GM19324 (cell line): ENCODE results near the gene CENPX.

ENCODE experiments used
- ATAC-seq: cut with Tn5 transposase; IDR thresholded peaks from one replicate; pipeline ENCODE4 v1.9.1; 2021; ENCODE audit warnings: mild to moderate bottlenecking, moderate library complexity; ENCODE audit not compliant: unreplicated experiment, low FRiP score

Gene CENPX

DNA sequence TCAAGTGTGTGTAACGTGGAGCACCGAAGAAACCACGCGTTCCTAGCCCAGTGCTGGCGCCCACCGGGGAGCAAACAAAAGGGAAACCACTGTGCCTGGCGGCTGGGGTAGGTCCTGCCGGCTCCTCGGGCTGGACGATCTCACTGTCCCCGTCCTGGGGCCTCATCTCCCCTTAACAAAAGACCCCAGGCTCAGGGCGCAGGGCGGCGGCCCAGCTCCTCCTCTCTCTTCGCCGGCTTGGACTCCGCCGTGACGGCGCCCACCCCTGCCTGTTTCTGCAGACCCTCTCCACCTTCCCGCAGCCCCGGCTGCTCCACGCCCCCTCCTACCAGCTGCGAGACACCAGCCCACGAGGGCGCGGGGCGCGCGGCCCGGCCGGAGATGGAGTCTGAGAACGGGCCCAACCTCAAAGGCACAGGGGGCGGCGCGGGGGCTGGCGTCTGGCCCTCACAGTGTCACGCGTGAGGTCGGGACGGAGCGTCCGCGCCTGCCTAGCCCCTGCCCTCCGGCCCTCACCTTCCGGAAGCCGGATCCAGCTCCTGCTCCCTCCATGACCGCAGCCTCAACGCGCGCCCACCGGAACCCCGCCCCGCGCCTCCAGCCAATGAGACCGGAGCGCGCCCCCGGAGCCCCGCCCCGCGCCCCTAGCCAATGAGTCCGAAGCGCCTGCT, at the start of gene CENPX:
CENPX (minus strand) TSS at position 569 of the 671 bp plus-strand sequence; CDS start at position 552, 17 bp downstream.
- no peak for ATAC-seq

DNA sequence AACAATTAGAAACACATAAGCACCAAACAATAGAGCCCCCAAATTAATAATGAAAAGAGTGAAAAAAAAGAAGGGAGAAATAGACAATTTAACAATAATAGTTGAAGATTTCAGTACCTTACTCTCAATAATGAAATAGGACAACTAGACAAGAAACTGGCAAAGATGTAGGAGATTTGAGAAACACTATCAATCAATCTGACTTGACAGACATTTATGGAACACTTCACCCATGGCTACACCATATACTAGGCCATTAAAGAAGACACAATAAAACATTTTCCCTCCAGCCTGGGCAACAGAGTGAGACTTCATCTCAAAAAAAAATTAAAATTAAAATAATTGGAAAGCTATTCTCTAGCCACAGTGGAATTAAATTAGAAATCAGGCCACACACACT, 47.9 kb upstream of the CENPX start:
- ATAC-seq = no peak

DNA sequence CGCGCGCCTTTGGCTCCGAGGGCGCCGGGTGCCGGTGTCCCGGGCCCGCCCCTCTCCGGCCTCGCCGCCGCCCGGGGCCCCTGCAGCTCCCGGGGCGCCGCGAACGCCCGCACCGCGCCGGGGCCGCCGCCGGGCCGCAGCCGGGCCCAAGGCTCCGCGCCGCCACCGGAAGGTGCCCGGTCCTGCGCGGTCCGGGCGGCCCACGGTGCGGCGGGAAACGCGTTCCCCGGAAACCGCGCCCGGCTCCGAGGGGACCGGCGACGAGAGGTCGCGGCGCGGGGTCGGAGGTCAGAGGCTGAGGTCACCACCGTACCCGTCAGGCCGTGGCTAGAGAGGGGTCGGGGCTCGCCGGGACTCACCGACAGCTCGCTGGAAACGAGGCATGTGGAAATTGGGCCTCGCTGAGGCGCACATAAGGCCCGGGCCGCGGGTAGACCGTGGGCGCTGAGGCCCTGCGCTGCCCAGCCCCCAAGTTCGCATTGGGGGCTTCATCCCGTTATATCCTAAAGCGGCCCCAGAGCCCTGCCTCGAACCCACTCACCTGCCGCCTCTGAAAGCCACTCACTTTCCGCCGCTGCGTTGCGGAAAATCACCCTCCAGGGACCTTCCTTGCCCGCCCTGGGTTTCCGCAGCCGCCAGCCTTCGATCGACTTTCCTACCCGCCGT, 43.1 kb upstream of the CENPX start, which contains the start of gene DUS1L:
DUS1L (minus strand) TSS at position 167 of the 666 bp plus-strand sequence. CDS start 745 bp downstream, outside the sequence.
- ATAC-seq = peak; percentile 77

DNA sequence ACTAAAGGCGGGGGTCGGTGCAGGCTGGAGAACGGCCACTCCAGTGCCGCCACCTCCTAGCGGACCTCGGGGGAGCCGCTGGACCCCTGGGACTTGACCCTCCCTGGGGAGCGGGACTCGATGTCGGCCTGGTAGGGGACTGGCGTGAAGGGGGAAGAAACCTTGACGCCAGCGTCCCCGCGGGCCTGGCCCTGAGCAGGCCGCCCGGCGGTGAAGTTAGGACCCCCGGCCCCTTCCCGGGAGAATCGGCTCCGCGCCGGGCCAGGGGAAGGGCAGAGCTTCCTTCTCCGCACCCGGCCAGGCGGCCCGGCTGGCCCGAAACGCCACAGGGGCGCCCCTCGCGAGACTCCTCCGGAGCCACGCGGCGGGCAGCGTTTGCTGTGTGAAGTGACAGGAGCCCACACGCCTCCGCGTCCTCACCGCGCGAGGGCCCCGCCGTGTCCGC, 42.5 kb upstream of the CENPX start:
- peak; percentile 31 for ATAC-seq

DNA sequence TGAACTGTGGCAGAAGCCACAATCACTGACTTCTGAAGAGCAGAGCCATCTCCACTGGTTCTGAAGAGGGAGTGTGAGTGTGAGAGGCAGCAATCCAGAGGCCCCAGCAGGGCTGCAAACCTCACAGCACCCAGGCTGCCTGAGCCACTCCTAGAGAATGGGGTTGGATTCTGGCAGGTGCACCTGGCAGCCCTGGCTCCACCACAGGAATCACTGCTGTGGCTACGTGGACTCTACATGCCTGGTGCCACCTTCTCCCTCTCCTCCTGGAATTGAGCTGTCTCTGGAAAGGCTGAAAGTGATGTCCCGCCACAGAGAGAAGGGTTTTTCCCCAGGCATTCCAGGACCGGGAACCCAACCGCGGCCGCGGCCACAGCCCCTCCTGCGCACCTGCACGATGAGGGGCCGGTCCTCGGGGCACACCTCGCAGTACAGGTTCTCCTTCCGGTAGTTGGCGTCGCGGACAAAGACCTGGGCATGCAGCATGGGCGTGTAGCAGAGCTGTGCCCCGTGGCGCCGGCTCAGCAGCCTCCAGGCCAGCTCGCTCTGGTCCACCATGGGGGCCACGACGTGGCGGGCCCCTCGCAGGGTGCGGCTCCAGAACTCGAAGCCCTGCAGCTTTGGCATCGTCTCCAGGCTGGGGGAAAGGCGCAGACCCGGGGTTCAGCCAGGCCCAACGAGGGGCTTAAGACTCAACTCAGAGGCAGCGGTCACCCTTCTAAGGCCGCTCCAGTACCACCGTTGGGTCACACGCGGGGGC, 41.9 kb upstream of the CENPX start:
- no peak for ATAC-seq

DNA sequence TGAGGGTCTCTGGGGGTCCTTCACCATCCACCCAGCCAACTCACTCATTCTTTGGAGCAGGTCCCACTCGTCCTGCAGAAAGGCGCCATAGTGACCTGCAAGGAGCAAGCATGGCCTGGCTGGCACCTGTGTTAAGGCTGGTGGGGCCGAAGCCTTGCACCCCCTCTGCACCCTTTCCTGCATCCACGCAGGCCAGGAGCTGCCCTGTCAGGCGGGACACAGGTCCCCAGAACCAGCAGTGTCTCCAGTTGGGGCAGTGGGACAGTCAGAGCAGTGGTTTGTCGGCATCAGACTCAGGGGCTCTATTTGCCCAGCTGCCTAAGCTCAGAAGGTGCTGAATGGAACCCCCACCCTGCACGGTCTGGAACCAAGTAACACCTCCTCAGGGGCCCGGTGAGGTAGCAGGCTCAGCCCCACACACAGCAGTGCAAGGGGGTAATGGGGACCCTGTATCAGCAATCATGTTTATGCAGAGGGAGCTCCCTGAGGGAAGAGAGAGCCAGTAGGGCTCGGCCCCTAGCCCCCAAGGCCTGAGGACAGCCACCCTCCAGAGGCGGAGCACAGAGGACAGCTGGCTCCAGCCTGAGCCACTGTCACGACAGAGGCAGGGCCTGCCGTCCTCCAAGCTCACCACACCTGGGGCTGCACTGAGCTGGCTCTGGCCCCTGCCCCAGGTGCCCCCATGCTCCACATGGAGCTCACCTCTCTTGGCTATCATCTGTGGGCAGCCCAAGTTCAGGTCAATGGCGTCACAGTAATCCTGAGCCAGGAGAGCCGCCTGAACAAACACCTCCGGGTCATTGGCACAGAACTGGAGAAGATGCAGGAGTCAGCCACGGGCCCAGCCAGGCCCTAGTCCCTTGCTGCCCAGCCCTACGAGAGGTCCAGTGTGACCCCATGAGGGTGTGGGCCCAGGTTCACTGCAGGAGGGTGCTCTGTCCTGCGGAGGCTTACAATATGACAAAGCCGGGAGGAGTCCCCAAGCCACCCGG, 41.0 kb upstream of the CENPX start:
- no peak for ATAC-seq

DNA sequence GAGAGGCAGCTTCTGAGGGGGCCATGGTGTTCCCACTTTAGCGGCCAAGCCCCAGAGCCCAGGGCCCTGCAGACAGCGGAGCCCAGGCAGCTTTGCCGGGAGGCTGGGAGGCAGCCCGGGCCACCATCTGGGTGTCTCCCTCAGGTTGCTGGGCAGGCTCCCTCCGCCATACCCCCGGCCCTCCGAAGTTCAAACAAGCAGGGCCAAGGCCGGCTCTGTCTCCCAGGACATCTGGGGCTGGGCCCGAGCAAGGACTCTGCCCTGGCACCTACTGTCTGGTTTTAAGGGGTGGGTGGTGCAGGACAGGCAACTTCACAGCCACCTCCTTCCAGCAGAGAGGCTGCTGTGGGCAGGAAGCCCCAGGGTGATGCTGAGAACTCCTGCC, 40.3 kb upstream of the CENPX start:
- no peak for ATAC-seq

DNA sequence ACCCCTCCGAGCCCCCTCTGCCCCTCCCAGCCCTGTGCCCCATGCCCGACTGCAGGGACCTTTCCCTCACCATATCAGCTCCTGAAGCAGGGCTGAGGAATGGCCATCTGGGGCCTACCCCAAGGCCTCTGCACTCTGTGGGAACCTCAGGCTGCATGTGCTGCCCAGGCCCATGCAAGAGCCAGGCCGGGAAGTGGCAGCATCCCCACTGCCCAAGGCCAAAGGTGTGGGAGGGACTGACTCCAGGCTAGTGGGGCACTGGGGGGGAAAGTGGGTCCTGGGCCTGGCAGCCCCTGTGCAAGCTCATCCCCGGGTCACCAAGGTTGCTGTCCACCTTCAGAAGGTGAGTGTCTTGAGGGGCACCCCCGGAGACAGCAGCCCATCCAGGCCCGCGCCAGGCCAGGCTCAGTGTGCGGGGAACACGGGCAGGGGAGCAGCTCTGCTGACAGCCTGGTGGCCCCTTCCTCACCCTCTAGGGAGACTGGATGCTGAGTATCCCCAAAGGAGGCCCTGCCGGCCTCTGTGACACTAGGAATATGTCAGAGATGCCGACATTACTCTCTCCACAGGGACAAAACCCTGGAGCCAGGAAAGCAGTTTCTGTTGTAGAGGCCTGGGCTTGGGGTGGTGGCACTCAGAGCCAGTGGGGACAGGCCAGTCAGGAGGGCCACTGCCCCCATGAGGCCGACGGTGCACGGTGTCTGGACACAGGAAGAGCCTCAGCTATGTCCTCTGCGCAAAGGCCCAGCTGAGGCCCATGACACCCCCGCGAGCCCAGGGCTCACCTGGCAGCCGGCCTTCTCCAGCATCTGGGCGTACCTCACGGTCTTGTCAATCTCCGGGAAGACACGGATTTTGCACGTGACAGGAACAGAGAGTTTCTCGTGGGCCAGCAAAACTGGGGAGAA, 39.7 kb upstream of the CENPX start:
- ATAC-seq = no peak

DNA sequence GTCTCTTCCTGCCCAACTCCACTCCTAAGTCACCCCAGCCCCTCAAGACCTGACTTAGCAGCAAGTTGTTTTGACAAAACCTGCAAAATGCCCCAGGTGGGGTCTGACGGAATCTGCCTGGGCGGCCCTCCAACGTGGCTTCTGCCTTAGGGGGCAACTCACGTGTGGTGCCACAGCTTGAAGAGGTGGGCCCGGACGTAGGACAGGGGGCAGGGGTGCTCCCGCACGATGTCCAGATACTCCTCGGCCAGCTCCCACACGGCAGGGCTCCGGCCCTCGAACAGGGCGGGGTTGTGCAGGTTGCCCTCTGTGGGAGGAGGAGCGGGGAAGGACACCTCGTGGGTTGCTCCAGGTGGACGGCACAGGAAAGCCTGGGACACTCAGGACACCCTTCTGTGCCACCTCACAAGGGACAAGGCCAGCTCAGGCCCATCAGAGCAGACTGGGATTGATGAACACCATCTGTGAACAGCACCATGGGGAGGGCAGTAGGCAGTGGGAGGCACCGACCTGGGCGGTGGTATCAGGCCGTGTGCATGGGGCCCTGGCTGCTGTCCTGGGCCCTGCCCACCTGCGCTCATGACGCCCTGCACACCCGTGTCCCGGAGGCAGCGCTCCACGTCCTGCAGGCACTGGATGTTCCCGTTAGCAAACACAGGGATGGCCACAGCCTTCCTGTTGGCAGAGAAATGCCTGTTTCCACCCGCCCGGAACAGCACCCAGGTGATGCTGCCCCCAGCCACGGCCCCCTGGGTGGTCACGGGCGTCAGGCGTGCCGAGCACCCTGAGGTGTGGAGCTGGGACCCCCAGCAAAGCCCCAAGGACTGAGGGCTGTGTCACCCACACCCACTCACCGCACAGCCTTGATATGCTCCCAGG, 38.6 kb upstream of the CENPX start:
- ATAC-seq = no peak

DNA sequence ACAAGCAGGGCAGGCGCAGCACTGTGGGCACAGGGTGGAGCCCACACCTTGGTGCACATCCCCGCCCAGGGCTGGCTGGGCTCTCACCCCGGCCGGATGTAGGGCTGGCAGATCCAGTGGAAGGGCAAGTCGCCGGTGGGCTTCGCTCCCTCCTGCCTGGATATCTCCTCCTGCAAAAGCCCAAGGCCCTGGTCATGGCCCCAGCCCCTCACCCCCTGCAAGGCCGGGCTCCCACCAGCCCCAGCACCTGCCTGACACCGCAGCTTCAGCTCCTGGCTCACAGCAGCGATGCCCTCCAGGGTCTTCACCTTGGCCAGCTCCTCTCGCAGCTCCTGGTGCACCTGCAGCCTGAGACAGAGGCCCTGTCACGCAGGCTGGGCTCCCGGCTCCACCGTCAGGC, 37.9 kb upstream of the CENPX start:
- ATAC-seq = no peak

DNA sequence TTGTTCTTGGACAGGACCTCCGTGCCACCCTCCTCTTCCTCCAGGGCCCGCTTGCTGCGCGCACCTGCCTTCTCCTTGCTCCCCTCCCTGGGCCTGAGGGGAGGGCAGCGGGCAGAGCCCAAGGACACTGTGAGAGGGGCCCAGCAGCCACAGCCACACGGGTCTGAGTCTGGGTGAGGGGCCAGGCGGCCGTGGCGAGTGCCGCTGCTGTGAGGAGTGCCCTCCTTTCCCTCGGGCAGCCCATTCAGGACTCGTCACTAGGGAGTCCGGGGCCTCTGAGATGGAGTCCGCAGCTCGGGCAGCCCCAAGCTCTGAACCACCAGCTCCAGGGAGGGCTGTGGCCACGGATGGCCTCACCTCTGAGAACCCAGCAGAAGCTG, 37.3 kb upstream of the CENPX start:
- no peak for ATAC-seq

DNA sequence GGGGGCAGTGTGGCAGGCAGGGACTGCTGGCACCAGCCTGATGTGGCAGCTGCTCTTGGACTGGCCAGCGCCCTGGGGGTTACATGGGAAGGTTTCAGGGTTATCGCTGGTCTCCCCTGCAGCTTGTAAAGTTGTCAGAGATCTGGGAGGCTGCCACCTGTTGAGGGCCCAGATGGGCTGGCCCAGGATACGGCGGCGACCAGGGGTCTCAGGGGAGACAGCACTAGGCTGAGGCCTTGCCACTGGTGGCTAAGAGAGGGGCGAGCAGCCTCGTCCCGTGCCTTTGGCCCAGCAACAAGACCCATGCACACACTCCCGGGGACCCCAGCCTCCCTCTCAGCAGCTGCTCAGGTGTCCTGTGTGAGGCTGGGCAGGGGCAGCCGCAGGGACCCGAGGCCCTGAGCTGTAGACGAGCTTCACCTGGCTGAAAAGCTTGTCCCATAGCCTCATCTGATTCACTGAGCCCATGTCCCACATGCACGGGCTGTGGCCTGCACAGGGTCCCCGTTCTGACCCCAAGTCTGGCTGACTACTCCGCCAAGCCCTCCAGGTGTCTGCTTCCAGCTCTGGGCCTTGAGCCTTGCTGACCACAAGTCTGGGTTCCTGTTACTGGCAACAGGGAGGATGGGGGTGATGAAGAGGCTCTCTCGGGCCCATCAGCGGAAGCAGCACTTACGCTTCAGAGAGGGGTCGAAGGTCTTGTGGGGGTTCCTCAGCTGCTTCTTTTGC, 36.8 kb upstream of the CENPX start:
- ATAC-seq = no peak

DNA sequence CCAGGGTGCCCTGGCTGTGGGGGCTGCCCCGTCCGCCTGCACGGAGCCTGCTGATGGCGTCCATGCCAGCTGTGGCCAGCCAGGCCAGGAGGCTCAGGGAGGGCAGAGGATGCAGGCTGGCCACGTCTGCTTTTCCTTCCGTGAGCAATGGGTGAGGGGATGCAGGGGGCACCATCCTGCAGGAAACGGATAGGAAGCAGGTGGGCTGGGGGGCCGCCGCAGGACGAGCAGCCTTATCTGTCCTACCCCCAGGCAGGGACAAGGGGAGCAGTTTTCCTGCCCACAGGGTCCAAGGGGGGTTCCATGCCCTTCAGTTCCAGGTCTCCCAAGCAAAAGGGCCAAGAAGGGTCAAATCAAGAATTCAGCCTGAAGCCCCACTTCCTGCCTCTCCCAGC, 36.2 kb upstream of the CENPX start:
- ATAC-seq = no peak

DNA sequence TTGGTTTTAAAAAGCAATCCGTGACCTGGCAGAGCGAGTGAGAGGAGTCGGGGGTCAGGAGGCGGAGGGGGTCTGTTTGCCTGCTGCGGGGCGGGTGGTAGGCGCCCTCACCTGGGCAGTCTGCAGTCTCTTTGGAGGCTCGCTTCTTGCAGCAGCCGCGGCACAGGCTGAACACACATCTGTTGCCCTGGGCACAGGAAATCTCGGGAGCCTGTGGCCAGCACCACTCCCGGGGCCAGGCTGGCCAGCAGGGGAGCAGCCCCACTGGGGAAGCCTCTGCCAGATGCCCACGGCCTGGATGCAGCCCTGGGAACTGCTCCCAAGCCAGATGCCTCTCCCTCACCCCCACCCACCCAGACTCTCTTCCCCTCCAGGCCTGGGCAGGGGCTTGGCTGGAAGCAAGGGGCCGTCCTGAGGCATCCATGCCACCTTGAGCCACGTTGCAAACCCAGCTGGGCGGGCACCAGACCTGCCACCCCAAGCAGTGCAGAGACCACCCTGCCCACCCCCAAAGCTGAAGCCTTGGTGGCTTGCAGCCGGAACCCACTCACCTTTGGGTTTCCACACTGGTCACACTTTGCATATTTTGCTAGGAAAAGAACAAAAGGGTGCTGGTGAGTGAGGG, 35.7 kb upstream of the CENPX start:
- ATAC-seq = no peak

DNA sequence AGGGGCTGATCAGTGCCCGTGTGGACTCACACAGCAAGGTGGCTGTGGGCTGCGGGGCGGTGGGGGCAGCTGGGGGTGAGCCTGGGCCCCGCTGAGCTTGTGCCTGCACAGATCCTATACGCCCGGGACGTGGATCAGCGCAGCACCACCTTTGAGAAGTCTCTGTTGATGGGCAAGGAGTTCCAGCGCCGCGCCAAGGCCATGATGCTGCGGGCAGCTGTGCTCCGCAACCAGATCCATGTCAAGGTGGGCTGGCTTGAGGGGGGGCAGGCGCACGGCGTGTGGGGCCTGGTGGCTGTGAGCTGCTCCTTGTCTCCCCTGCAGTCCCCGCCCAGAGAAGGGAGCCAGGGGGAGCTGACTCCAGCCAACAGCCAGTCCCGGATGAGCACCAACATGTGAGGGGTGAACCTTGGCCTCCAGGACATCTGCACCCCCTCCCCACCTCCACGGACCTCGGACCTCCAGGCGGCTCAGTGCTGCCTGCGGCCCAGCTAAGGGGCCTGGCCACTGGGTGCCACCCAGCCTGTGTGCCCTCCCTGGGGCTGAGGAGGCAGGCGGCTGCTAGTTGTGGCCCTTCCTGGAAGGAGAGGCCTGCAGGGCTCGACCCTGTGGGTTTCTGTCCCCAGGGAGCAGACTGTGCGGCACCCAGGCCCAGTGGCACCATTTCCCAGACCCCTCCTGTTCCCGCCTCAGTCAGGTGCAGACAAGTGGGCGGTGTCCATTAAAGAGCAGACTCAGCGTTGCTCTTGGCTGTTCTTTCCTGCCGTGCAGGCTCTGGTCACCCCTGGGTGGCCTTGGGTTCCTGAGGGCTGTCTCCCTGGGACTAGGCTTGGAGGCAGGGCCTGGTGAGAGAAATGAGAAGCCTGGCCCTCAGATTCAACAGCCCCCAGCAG, 34.3 kb upstream of the CENPX start:
- no peak for ATAC-seq
